Endothelial cell (in vitro differentiated cells): ENCODE measurements around the gene VDR. TPM values are rescaled to one million over a fixed set of nuclear protein-coding genes. Genes with fewer than 3 reads are reported as not detected.

Source experiments
- DNase-seq: peaks from one replicate; pipeline ENCODE4 v3.0.0; 2021; ENCODE audit warnings: low spot score
- H3K27ac Mint-ChIP-seq: one replicate; pipeline ENCODE4 v1.8.0; 2021; ENCODE audit warnings: mixed read lengths, inconsistent platforms; ENCODE audit not compliant: unreplicated experiment
- H3K27me3 Mint-ChIP-seq: one replicate; pipeline ENCODE4 v1.8.0; 2021; ENCODE audit warnings: mild to moderate bottlenecking, moderate library complexity, mixed read lengths, inconsistent platforms; ENCODE audit not compliant: unreplicated experiment
- H3K36me3 Mint-ChIP-seq: one replicate; pipeline ENCODE4 v1.8.0; 2021; ENCODE audit warnings: mild to moderate bottlenecking, low read depth, mixed read lengths, inconsistent platforms; ENCODE audit not compliant: unreplicated experiment
- H3K4me1 Mint-ChIP-seq: one replicate; pipeline ENCODE4 v1.8.0; 2021; ENCODE audit warnings: mild to moderate bottlenecking, mixed read lengths, inconsistent platforms; ENCODE audit not compliant: unreplicated experiment
- H3K4me3 Mint-ChIP-seq: one replicate; pipeline ENCODE4 v1.8.0; 2021; ENCODE audit warnings: mild to moderate bottlenecking, mixed read lengths, inconsistent platforms; ENCODE audit not compliant: unreplicated experiment
- H3K9me3 Mint-ChIP-seq: one replicate; pipeline ENCODE4 v1.8.0; 2021; ENCODE audit warnings: mixed read lengths, inconsistent platforms; ENCODE audit not compliant: unreplicated experiment
- CTCF ChIP-seq: fragments of 200-600 bp; sonication (generic); IDR thresholded peaks from one replicate; pipeline ENCODE4 v1.5.0; 2021; ENCODE audit warnings: antibody characterized with exemption; ENCODE audit not compliant: unreplicated experiment
- total RNA-seq: library from RNA; stranded (reverse); fragmentation: NEBNext Ultra II Directional; extraction: Animal tissue kit (Norgen Biotek cat#: 25700); gene quantifications from one replicate; pipeline ENCODE4 v1.2.1, GENCODE V29; 2021; ENCODE audit not compliant: unreplicated experiment

Gene VDR
- total RNA-seq, 1 donor from 2014 or later, result 2.3 TPM

GRCh38 chr12:47889040-47889439, 15.8 kb downstream of the VDR start:
- Mint-ChIP-seq H3K9me3 (no peaks in the 10 kb centered on the region), H3K4me1 (no peaks in the 10 kb centered on the region), H3K27me3 (peaks cover 1% of the 10 kb centered on the region), H3K4me3 (no peak overlapping the region), H3K27ac (no peak overlapping the region), H3K36me3 (no peaks in the 10 kb centered on the region)
- no peak for DNase-seq
- TF ChIP-seq CTCF, result no peak

- H3K27ac Mint-ChIP-seq, result no peak overlapping the region
- H3K36me3 Mint-ChIP-seq, result no peaks in the 10 kb centered on the region
- H3K9me3 Mint-ChIP-seq, result no peaks in the 10 kb centered on the region
- H3K4me1 Mint-ChIP-seq, result peaks cover 4% of the 10 kb centered on the region
- no peak for DNase-seq
- TF ChIP-seq CTCF, result no peak
- H3K27me3 Mint-ChIP-seq, result peaks cover 2% of the 10 kb centered on the region
- H3K4me3 Mint-ChIP-seq, result no peak overlapping the region
Measured at GRCh38 chr12:47888153-47888819, 16.5 kb downstream of the VDR start.

- Mint-ChIP-seq H3K4me3 (no peak overlapping the region), H3K9me3 (no peaks in the 10 kb centered on the region), H3K4me1 (peaks cover 8% of the 10 kb centered on the region), H3K36me3 (no peaks in the 10 kb centered on the region), H3K27me3 (peaks cover 3% of the 10 kb centered on the region), H3K27ac (no peak overlapping the region)
- no peak for DNase-seq
- no peak for TF ChIP-seq CTCF
Measured at GRCh38 chr12:47887529-47887928, 17.3 kb downstream of the VDR start.

GRCh38 chr12:47886510-47887240, 18.1 kb downstream of the VDR start:
- no peak overlapping the region for H3K4me3 Mint-ChIP-seq
- no peak for DNase-seq
- H3K27ac Mint-ChIP-seq, result no peak overlapping the region
- H3K27me3 Mint-ChIP-seq, result peaks cover 3% of the 10 kb centered on the region
- H3K9me3 Mint-ChIP-seq, result no peaks in the 10 kb centered on the region
- no peak for TF ChIP-seq CTCF
- H3K36me3 Mint-ChIP-seq, result no peaks in the 10 kb centered on the region
- H3K4me1 Mint-ChIP-seq, result peaks cover 14% of the 10 kb centered on the region

GRCh38 chr12:47885566-47885965, 19.2 kb downstream of the VDR start:
- Mint-ChIP-seq H3K4me1 (peaks cover 15% of the 10 kb centered on the region), H3K27ac (no peak overlapping the region), H3K9me3 (no peaks in the 10 kb centered on the region), H3K4me3 (no peak overlapping the region), H3K27me3 (peaks cover 3% of the 10 kb centered on the region), H3K36me3 (no peaks in the 10 kb centered on the region)
- TF ChIP-seq CTCF, result no peak
- DNase-seq, result no peak
